PFSK-1 (cell line): ENCODE data around the gene ATXN1.

Source experiments
- FOXP2 ChIP-seq: optimal IDR thresholded peaks from 2 replicates; pipeline ENCODE3; 2011; ENCODE audit warnings: borderline replicate concordance, control low read depth, inconsistent platforms; ENCODE audit not compliant: insufficient read depth; ENCODE audit errors: extremely low read length, extremely low read depth
- POLR2AphosphoS5 ChIP-seq: IDR thresholded peaks from 2 replicates; pipeline ENCODE4 v1.6.1; 2012; ENCODE audit warnings: low read depth, mild to moderate bottlenecking, control low read depth, low read length, moderate library complexity
- SIN3A ChIP-seq: IDR thresholded peaks from 2 replicates; pipeline ENCODE4 v1.6.1; 2012; ENCODE audit warnings: mild to moderate bottlenecking, low read length, moderate library complexity, borderline replicate concordance; ENCODE audit not compliant: insufficient read depth
- TAF1 ChIP-seq: IDR thresholded peaks from 2 replicates; pipeline ENCODE4 v1.6.1; 2012; ENCODE audit warnings: low read length, control low read depth, borderline replicate concordance; ENCODE audit not compliant: insufficient read depth
- TF ChIP-seq, protein P1 (sequence below), 2 experiments: IDR thresholded peaks; 2 replicates each; pipeline versions ENCODE4 v1.6.1 to v1.8.0; 2011 to 2012; ENCODE audit warnings: low read depth in 2 of 2, low read length in 2 of 2, control low read depth in 1 of 2, inconsistent platforms in 1 of 2, mild to moderate bottlenecking in 1 of 2, moderate library complexity in 1 of 2; ENCODE audit not compliant: insufficient read depth in 1 of 2

ATXN1 gene

DNA sequence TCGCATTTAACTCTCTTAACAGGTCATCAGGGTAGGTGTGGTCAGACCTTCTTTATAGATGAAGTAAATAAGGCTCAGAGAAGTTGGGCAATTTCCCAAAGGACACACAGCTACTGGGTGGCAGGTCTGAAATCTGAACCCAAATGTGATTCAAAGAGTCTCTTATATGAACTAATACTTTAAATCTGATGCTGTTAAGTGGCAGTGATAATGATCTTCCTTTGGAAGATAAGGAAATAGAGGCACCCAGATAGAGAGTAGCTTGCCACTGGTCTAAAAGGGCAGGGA, 285.8 kb downstream of the ATXN1 start:
- TF ChIP-seq SIN3A (no peak), TAF1 (no peak), POLR2AphosphoS5 (no peak), FOXP2 (no peak)
- TF ChIP-seq, protein P1, sequence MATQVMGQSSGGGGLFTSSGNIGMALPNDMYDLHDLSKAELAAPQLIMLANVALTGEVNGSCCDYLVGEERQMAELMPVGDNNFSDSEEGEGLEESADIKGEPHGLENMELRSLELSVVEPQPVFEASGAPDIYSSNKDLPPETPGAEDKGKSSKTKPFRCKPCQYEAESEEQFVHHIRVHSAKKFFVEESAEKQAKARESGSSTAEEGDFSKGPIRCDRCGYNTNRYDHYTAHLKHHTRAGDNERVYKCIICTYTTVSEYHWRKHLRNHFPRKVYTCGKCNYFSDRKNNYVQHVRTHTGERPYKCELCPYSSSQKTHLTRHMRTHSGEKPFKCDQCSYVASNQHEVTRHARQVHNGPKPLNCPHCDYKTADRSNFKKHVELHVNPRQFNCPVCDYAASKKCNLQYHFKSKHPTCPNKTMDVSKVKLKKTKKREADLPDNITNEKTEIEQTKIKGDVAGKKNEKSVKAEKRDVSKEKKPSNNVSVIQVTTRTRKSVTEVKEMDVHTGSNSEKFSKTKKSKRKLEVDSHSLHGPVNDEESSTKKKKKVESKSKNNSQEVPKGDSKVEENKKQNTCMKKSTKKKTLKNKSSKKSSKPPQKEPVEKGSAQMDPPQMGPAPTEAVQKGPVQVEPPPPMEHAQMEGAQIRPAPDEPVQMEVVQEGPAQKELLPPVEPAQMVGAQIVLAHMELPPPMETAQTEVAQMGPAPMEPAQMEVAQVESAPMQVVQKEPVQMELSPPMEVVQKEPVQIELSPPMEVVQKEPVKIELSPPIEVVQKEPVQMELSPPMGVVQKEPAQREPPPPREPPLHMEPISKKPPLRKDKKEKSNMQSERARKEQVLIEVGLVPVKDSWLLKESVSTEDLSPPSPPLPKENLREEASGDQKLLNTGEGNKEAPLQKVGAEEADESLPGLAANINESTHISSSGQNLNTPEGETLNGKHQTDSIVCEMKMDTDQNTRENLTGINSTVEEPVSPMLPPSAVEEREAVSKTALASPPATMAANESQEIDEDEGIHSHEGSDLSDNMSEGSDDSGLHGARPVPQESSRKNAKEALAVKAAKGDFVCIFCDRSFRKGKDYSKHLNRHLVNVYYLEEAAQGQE (IDR thresholded peaks at IDR 0.05; ENCODE audit: insufficient read depth in 1 of 2, low read depth in 2 of 2, low read length in 2 of 2): no peak

DNA sequence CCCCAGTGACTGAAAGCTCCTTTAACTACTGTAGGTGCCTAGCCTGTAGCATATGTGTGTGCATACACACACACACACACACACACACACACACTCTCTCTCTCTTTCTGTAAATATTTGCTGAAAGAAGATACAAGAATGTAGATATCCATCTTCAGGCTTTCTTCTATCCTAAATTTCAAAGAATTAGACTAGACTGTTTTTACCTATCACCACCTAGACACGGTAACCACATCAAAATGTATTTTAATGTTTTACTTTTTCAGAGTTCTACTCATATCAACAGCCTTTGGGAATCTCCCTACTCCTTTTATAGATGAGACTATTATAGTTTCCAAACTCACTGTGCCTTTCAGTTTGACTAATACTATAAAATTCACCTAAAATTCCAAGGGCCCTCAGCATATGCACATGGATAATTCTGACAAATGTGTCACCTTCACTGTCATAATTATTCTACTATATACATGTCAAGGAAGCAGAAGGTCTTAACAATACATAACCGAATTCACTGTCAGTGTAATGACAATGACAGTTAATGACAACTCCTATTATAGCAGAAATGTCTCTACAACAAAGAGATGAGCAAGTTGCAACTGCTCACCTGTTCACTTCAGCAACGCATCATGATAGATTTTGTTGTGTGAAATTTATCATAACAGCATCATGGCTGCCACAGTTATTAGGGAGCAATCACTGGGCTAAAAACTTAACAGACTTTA, 286.3 kb downstream of the ATXN1 start:
- TF ChIP-seq TAF1 (no peak), POLR2AphosphoS5 (no peak), FOXP2 (no peak), SIN3A (no peak)
- TF ChIP-seq, protein P1 (IDR thresholded peaks at IDR 0.05; ENCODE audit: insufficient read depth in 1 of 2, low read depth in 2 of 2, low read length in 2 of 2): no peak

DNA sequence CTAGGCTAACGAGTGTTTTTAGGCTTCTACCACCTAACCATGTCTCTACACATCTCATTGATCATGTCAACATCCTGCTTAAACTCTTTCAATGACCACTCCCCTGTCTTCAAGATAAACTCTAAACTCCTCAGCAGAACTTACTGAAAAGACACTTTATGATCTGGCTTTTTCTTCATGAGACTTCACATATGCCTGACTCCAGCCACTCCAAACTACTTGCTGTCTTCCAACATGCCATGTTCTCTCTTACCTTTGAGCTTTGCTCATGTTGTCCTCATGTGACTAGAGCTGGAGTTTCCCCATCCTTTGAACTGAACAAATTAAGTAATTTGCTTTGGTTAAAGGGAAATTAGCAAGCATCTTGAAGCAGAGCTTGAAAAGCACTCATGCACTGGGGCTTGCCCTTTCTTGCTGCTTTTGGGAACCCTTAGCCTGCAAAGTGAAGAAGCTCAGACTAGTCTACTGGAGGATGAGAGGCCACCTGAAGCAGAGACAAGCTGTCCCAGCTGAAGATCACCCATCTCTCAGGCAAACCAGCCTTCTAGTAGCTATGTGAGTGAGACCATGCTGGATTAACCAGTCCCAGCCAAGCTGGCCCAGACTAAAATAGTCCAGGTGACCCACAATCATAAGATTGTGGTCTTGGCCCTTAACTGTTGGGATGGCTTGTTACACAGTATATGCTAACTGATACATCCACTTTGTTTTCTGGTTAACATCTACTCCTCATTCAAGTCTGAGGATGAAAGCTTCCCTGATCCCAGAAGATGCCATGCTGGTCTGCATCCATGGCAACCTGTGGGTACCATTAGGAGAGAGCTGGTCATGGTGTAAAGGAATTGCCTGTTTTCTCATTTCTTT, 287.1 kb downstream of the ATXN1 start:
- TF ChIP-seq, protein P1 (IDR thresholded peaks at IDR 0.05; ENCODE audit: insufficient read depth in 1 of 2, low read depth in 2 of 2, low read length in 2 of 2): no peak
- TF ChIP-seq FOXP2 (no peak), TAF1 (no peak), SIN3A (no peak), POLR2AphosphoS5 (no peak)

DNA sequence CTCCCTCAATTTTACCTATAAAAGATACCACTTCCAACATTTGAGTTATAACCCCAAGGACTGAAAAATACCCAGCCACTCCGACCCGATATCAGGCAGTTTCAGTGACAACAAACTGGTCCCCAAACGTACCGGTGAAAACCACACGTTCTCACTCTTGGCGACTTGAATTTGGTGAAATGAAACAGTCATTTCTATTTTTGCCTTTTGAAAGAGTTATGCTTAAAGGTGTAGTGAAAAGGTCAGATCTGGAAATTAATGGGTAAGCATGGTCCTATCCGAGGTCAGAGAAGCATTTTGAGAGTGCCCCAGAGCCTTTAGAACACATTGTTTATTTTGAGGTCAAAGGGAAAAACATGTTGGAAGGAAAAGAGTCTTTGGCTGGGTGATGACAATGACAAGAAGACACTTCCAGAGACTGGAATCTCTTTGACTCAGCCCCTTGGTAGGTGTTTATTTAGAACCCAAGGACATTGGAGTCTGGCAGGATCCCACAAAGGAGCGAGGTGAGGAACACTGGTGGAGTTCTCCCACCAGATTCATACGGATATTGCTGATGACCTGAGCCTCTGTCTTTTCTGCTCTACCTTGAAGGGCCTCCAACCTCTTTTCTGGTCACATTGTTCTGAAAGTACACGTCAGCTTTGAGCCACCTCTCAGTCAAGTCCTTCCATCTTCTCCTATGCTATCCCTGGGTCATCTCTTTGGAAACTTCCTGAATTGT, 287.9 kb downstream of the ATXN1 start:
- TF ChIP-seq TAF1 (no peak), SIN3A (no peak), POLR2AphosphoS5 (no peak; the same call in 1 of the 2 replicates), FOXP2 (no peak)
- TF ChIP-seq, protein P1 (IDR thresholded peaks at IDR 0.05; ENCODE audit: insufficient read depth in 1 of 2, low read depth in 2 of 2, low read length in 2 of 2): no peak
